GM19035 (cell line): ENCODE results near the gene LRG1.
"Not testable (repeated sequence)": the region's sequence is repeated elsewhere in the genome, so short reads cannot be mapped to it uniquely, and the experiment has no call there.

Source experiments
- ATAC-seq: cut with Tn5 transposase; IDR thresholded peaks from one replicate; pipeline ENCODE4 v1.9.1; 2021; ENCODE audit not compliant: unreplicated experiment

Gene LRG1

DNA sequence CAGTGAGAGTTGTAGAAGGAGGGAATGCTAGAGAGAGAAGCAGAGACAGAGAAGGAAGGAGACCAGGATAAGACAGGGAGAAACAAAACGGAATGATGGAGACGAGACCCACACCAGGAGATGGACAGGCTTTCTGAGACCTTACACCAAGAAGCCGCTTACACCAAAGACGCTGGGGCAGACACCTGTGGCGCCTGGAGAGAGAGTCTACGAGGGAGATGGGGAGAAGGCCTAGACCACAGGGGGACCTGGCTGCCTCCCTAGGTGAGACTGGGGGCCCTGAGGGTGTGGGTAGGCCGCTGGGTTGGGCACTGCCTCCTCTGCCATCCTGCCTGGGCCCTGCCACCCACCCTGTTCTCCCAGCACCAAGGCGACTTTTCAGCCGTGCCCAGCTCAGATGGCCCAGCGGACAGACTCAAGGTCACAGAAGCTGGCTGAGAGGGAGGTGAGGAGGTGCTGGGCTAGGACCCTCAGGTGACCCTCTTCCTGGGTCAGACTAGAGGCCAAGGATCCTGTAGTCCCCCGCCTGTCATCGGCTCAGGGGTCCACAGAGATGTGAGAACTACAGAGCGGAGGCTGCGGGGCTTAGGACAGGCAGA lies 9.8 kb downstream of the LRG1 start:
- ATAC-seq: no peak

- no peak for ATAC-seq
These were observed 11.0 kb downstream of the LRG1 start for GRCh38 chr19:4528843-4529242.

DNA sequence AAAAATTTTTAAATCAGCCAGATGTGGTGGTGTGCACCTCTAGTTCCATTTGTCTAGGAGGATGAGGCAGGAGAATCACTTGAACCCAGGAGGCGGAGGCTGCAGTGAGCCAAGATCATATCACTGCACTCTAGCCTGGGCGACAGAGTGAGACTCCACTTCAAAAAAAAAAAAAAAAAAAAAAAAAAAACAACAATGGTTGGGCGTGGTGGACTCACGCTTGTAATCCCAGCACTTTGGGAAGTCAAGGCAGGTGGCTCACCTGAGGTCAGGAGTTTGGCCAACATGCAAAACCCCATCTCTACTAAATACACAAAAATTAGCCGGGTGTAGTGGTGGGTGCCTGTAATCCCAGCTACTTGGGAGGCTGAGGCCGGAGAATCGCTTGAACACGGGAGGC lies 12.5 kb downstream of the LRG1 start:
- not testable (repeated sequence) for ATAC-seq

DNA sequence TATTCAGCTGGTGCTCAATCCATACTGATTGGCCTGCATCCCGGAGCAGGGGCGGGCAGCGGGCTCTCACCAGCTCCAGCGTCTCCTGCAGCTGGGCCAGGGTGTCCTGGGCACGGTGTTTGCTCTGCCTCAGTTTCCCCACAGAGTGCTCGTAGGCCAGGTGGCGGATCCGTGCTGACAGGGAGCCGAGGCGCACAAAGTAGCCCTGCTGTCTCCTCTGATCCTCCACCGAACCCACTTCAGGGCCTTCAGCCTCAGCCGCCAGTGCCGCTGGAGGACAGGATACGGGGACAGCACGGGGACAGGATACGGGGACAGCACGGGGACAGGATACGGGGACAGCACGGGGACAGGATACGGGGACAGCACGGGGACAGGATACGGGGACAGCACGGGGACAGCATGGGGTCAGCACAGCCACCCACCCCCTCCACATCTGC lies 14.3 kb downstream of the LRG1 start:
- no peak for ATAC-seq

GRCh38 chr19:4524808-4525562 lies 14.9 kb downstream of the LRG1 start:
- ATAC-seq: no peak

DNA sequence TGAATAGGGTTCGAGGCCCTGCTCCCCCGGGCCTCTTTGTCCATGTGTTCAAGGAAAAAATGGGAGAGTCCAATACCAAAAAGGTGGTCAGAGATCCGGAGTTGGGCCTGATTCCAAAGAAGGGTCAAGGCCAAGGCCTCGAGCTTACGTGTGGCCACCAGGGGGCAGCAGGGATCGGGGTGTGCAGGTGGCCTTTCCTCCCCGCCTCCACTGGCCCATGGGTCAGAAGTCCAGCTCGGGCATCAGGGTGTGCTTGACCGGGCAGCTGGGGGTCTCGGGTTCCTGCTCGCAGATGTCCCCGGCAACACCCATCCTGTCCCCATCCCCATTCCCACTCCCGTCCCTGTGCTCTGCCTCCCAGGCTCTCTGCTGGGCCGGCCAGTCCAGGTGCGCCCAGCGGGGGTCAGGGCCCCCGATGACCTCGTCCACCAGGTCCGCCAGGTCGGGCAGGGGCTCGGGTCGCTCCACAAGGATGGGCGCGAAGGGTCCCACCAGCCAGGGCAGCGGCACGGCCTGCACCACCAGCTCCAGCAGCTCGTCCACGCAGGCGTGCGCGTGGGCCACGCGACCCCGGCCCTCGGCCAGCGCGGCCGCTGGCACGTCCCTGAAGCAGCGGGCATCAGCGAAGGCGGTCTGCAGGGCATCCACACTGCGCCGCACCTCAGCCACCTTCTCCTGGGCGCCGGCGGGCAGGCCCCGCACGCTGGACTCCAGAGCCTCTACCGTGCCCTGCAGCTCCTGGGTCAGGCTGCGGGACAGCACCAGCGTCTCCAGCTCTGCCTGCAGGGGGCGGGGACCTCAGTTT lies 16.3 kb downstream of the LRG1 start:
- no peak for ATAC-seq

- no peak for ATAC-seq
These were observed 17.4 kb downstream of the LRG1 start for GRCh38 chr19:4522291-4523002.

GRCh38 chr19:4521888-4522242 lies 18.0 kb downstream of the LRG1 start:
- no peak for ATAC-seq

DNA sequence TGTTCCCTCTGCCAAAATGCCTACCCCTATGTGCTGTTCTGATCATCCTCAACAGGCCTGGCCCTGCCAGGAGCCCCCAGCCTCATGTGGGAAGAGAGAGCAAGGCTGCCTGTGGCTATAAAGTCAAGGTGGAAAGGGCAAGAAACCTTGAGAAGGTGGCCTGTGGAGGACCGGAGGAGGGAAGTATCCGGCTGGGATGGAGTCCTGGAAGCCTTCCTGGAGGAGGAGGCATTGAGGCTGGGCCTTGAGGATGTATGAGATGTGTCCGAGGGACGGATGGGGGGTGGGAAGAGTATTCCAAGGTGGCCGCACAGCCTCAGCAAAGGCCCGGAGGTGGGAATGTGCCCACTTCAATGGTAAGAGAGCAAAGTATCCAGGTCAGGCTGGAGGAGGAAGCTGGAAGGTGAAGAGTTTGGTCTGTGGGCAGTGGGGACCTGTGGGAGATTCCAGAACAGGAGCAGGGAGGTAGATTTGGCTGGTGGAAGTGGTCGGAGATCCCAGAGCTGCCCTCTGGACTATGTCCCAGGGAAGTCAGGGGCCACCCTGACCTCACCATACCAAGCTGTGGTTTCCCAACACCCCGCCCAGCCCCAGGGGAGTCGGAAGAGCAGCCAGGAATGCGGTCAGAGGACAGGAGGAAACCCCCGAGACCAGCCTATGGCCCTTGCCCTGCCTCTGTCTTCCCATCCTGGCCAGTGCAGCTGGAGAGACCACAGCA lies 18.5 kb downstream of the LRG1 start:
- no peak for ATAC-seq

GRCh38 chr19:4519521-4520277 lies 20.1 kb downstream of the LRG1 start:
- ATAC-seq: no peak

DNA sequence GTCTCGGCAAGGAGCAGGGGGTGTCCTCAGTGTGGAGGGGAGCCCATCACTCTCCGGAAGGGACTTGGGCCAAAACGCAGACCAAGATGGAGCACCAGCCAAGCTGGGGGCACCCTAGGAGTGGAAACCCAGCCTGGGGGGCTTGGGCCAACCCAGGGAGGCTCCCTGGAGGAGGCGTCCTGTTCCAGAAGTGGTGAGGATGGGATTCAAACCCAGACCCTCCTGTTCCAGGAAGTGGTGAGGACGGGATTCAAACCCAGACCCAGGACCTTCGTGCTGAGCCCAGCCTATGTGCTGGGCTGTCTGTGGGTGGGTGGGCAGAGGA lies 20.7 kb downstream of the LRG1 start:
- ATAC-seq: no peak

DNA sequence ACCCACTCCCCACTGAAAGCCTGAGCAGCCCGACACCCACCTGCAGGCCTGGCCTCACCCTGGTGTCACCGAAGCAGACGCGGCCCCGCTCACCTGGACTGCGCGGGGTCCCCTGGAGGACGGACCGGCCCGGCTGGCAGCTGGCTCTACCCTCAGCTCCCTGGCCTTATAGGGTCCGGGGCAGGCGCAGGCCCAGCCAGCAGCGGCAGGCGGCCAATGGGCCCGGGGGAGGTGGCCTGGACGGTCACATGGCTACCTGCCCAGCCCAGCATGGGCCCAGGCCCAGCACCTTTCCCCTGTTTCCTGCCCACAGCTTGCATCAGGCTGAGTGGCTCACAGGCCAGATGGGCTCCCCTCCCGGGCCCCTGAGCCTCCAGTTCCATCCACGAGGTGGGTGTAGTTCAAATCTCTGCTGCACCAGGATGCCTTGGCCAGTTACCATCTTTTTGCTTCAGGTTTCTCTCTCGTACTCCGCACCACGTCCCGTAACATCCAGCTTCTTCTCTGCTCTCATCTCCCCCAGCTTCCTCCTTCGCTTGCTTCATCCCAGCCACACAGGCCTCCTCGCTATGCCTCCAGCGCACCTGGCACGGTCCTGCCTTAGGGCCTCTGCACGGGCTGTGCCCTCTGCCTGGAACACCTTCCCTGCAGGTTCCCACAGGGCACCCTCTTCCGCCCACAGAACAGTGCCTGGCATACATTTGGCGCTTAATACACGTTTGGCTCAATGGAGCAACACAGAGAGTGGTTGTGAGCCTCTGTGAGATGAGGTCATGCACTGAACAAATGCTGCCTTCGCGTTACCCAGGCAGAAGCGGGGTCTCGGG lies 21.3 kb downstream of the LRG1 start, which contains the start of gene PLIN4:
Gene PLIN4, minus strand, starts transcription at position 142 of the 827 bp plus-strand sequence. CDS start 214 bp downstream, outside the sequence.
- no peak for ATAC-seq

- ATAC-seq: no peak
These were observed 22.3 kb downstream of the LRG1 start for GRCh38 chr19:4517451-4518057.

- no peak for ATAC-seq
These were observed 22.9 kb downstream of the LRG1 start for GRCh38 chr19:4516939-4517300.

GRCh38 chr19:4516199-4516938 lies 23.5 kb downstream of the LRG1 start:
- ATAC-seq: no peak

GRCh38 chr19:4515732-4516131 lies 24.1 kb downstream of the LRG1 start:
- no peak for ATAC-seq

- ATAC-seq: no peak
These were observed 26.6 kb downstream of the LRG1 start for GRCh38 chr19:4513248-4513647.

- ATAC-seq: no peak
These were observed 27.8 kb downstream of the LRG1 start for GRCh38 chr19:4512070-4512469.
